Heart right ventricle (tissue), 16 donors: Measurements from ENCODE around the gene COQ8A. TPM values are rescaled to one million over a fixed set of nuclear protein-coding genes. Genes with fewer than 3 reads are reported as not detected.

Experiments used
- ATAC-seq, 8 donors: fragments of 200-7000 bp; cut with Tn5 transposase; one replicate each; pipeline ENCODE4 v1.9.1; 2020; ENCODE audit warnings: mild to moderate bottlenecking in 8 of 8, moderate library complexity in 8 of 8, moderate number of reproducible peaks in 1 of 8
- DNase-seq, 2 donors: peaks; one replicate each; pipeline ENCODE4 v3.0.0-alpha.2; 2020
- H3K27ac ChIP-seq, 10 donors: fragments of 200-600 bp; sonication (generic) in 2 of 10; one replicate each; pipeline versions ENCODE4 v1.5.0 to v1.8.0; 2020 to 2022; ENCODE audit warnings: mild to moderate bottlenecking in 3 of 10
- H3K27me3 ChIP-seq, 7 donors: fragments of 200-600 bp; one replicate each; pipeline ENCODE4 v1.8.0; 2021 to 2022; ENCODE audit warnings: mild to moderate bottlenecking in 2 of 7
- H3K36me3 ChIP-seq, 9 donors: fragments of 200-600 bp; sonication (generic) in 1 of 9; one replicate each; pipeline versions ENCODE4 v1.5.0 to v1.8.0; 2020 to 2022; ENCODE audit warnings: mild to moderate bottlenecking in 2 of 9
- H3K4me1 ChIP-seq, 9 donors: fragments of 200-600 bp; sonication (generic) in 1 of 9; one replicate each; pipeline versions ENCODE4 v1.5.0 to v1.8.0; 2020 to 2022; ENCODE audit warnings: mild to moderate bottlenecking in 4 of 9
- H3K4me3 ChIP-seq, 10 donors: fragments of 200-600 bp; sonication (generic) in 2 of 10; one replicate each; pipeline versions ENCODE4 v1.5.0 to v1.8.0; 2020 to 2022; ENCODE audit warnings: mild to moderate bottlenecking in 7 of 10, moderate library complexity in 2 of 10
- H3K9me3 ChIP-seq, 11 donors: fragments of 200-600 bp in 10 of 11; sonication (generic) in 2 of 11; one replicate each; pipeline versions ENCODE4 v1.5.0 to v1.8.0; 2013 to 2022; ENCODE audit warnings: mild to moderate bottlenecking in 2 of 11, control low read depth in 1 of 11, moderate library complexity in 1 of 11
- WGBS, 2 donors: extraction: QIAGEN DNeasy Blood & Tissue Kit; methylation state at CpG; one replicate each; pipeline ENCODE4 v1.1.7; 2013; ENCODE audit warnings: inconsistent platforms in 1 of 2; 5-methylcytosine and 5-hydroxymethylcytosine counted together
- intact Hi-C, 10 donors: fragments of 100-400 bp; cut with DNase I; formaldehyde crosslinking; loops; one replicate each; pipeline versions ENCODE4 v1.11.1 to v1.14.2; 2022
- long read RNA-seq, 3 donors: library from polyadenylated mRNA; unstranded; transcript quantifications; one replicate each; pipeline ENCODE4 v2.0.0, GENCODE V29; 2020 to 2021
- polyA plus RNA-seq, 2 donors: library from polyadenylated mRNA; stranded (reverse); fragments of 200-250 nt; gene quantifications; one replicate each; pipeline ENCODE4 v1.2.3, GENCODE V29; 2013
- total RNA-seq, 10 donors: library from RNA; stranded (reverse); fragmentation: NEBNext Ultra II Directional in 3 of 10; extraction: Animal tissue kit (Norgen Biotek cat#: 25700) in 3 of 10; gene quantifications; one replicate each; pipeline versions ENCODE4 v1.2.1 to v1.2.4, GENCODE V29; 2021 to 2023
- TF ChIP-seq, protein P1 (sequence below), 9 donors: fragments of 200-600 bp; sonication (generic) in 2 of 9; IDR thresholded peaks; one replicate each; pipeline versions ENCODE4 v1.5.0 to v1.8.0; 2021 to 2022; ENCODE audit warnings: antibody characterized with exemption in 9 of 9, mild to moderate bottlenecking in 5 of 9, moderate library complexity in 1 of 9
- donor health status: Arrhythmogenic right ventricular cardiomyopathy.
- donor health status: ischemic (EF 13 %, LVEDD 7.1; RV severe dilation, severe dysfunction).
- donor health status: healthy with polysubstance abuse.
- donor health status: DM: no; HTN: yes; CAD: no.
- donor health status: DM: no; HTN: no; CAD: no.
- donor health status: ischemic (EF 25% LVEDD 6.9; RV normal size, moderate dysfunction).
- donor health status: ischemic (EF 25% LVEDD 5.7; RV mildly dilated, moderate dysfunction).
- donor health status: healthy.
- donor health status: DM: yes; HTN: yes; CAD: no.
- donor health status: Ischemic cardiomyopathy.
- donor health status: ischemic (EF 35%, LVEDD 5.7; RV mildly dilated, moderate dysfunction).
- donor health status: nonischemic (EF 11% LVEDD 7.7; RV severe dilation, severe dysfunction).
- donor health status: DM: yes; HTN: yes; CAD: no.
- donor health status: PGD.
- donor health status: ischemic (EF 29% LVEDD 5.4; RV normal size, mild dysfunction).
- donor health status: nonischemic (EF 23%, LVEDD 6.1; RV moderate dilation, normal function).

COQ8A gene
- 100 to 1,000 TPM; 167 to 495 (median 266) TPM for total RNA-seq
- polyA plus RNA-seq, result 100 to 1,000 TPM; 136 to 242 TPM
- long read RNA-seq, donor 1, transcript COQ8A-201 (15 exons, 2,872 nt), result major isoform, 951 of 1,374 reads
- long read RNA-seq, donor 1, transcript COQ8A-207 (11 exons, 2,141 nt), result minor isoform, 8 of 1,374 reads
- long read RNA-seq, donor 1, partial matches to known transcripts, result 322 of 1,374 reads
- long read RNA-seq, donor 1, other reads (novel, unspliced or antisense), result 93 of 1,374 reads
- long read RNA-seq, donor 2, transcript COQ8A-201 (15 exons, 2,872 nt), result major isoform, 669 of 1,039 reads
- long read RNA-seq, donor 2, partial matches to known transcripts, result 278 of 1,039 reads
- long read RNA-seq, donor 2, other reads (novel, unspliced or antisense), result 86 of 1,039 reads
- long read RNA-seq, donor 3, transcript COQ8A-207 (11 exons, 2,141 nt), result minor isoform, 22 of 1,792 reads
- long read RNA-seq, donor 3, transcript COQ8A-201 (15 exons, 2,872 nt), result major isoform, 1,186 of 1,792 reads
- long read RNA-seq, donor 3, partial matches to known transcripts, result 462 of 1,792 reads
- long read RNA-seq, donor 3, other reads (novel, unspliced or antisense), result 122 of 1,792 reads

DNA sequence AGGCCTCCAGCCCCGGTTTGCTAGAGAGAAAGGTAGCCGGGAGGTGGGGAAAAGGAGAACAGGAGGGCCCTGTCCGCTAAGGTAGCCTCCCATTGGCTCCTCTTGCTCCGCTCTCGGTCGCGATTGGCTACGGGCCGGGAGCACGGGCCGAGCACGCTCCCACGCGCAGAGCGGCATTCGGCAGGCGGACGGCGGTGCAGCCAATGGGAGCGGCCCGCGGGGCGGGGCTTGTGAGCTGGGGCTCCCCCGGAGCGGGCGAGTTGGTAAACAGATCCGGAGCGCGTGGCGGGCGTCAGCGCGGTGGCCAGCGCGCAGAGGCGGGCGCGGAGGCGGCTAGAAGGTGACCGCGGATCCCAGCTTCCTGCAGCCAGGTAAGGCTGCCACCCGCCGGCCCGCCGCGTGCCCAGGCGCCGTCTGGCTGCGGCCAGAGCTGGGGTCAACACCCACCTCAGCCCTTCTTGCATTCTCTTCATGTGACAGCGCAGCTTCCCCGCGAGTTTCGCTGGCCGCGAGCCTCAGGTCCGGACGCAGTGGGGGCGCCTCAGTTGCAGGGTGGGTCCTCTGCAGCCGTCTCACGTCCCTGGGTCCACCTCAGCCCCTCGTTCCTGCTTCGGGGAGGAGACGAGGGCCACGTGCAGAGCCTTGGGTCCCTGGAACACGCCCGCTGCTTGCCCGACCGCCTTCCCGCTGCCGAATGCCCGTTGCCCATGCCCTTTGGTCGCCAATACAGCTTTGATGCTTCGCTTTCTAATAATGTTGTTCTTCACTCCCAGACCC, at the start of gene COQ8A:
Gene COQ8A, plus strand, starts transcription at position 266 of the 777 bp plus-strand sequence. CDS start 21,092 bp downstream, outside the sequence.
- no peaks in the 10 kb centered on the region for H3K36me3 ChIP-seq
- TF ChIP-seq, protein P1, sequence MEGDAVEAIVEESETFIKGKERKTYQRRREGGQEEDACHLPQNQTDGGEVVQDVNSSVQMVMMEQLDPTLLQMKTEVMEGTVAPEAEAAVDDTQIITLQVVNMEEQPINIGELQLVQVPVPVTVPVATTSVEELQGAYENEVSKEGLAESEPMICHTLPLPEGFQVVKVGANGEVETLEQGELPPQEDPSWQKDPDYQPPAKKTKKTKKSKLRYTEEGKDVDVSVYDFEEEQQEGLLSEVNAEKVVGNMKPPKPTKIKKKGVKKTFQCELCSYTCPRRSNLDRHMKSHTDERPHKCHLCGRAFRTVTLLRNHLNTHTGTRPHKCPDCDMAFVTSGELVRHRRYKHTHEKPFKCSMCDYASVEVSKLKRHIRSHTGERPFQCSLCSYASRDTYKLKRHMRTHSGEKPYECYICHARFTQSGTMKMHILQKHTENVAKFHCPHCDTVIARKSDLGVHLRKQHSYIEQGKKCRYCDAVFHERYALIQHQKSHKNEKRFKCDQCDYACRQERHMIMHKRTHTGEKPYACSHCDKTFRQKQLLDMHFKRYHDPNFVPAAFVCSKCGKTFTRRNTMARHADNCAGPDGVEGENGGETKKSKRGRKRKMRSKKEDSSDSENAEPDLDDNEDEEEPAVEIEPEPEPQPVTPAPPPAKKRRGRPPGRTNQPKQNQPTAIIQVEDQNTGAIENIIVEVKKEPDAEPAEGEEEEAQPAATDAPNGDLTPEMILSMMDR (IDR thresholded peaks at IDR 0.05), result peak in 2 of 9 donors; percentile 6 to 7
- WGBS, 2 donors, result 0 to 1% methylated on average over 73 of the region's 73 CpGs
- intact Hi-C loops, result loop anchor here in 4 of 10 donors (1.0 to 5.0 kb wide), 4 partner anchors 20 to 52 kb away; no protein-coding TSS in a partner anchor
- DNase-seq (peak; percentile 99 to 100), ATAC-seq (peak; percentile 96 to 98 (median 96))
- peak within 1 kb of the TSS; percentile 64 to 96 (median 76) for H3K4me3 ChIP-seq
- peak within 1 kb of the TSS; percentile 91 to 99 (median 96) for H3K27ac ChIP-seq
- peaks cover 0 to 6% (median 1%) of the 10 kb centered on the region in 11 donors for H3K9me3 ChIP-seq
- H3K27me3 ChIP-seq, result no peaks in the 10 kb centered on the region
- H3K4me1 ChIP-seq, result peaks cover 12 to 69% (median 56%) of the 10 kb centered on the region in 9 donors

GRCh38 chr1:226890331-226891108, 49.6 kb upstream of the COQ8A start:
- peaks cover 0 to 38% (median 26%) of the 10 kb centered on the region in 9 donors for H3K4me1 ChIP-seq
- TF ChIP-seq, protein P1 (IDR thresholded peaks at IDR 0.05), result no peak
- no peak overlapping the region for H3K4me3 ChIP-seq
- no peaks in the 10 kb centered on the region for H3K9me3 ChIP-seq
- DNase-seq (no peak), ATAC-seq (no peak)
- 88 to 91% methylated on average over 22 of the region's 22 CpGs for WGBS, 2 donors
- H3K27me3 ChIP-seq, result no peaks in the 10 kb centered on the region
- intact Hi-C loops, result no loop called here
- H3K36me3 ChIP-seq, result peaks cover 0 to 89% (median 17%) of the 10 kb centered on the region in 9 donors
- no peak overlapping the region for H3K27ac ChIP-seq

GRCh38 chr1:226891346-226891745, 48.7 kb upstream of the COQ8A start:
- TF ChIP-seq, protein P1 (IDR thresholded peaks at IDR 0.05), result no peak
- Histone ChIP-seq H3K27me3 (no peaks in the 10 kb centered on the region), H3K36me3 (peaks cover 0 to 91% (median 24%) of the 10 kb centered on the region in 9 donors), H3K27ac (peak overlapping the region in 7 of 10 donors; percentile 8 to 68 (median 46)), H3K9me3 (no peaks in the 10 kb centered on the region), H3K4me3 (no peak overlapping the region), H3K4me1 (peaks cover 0 to 29% (median 17%) of the 10 kb centered on the region in 9 donors)
- intact Hi-C loops, result no loop called here
- ATAC-seq (no peak), DNase-seq (no peak)
- 95% methylated on average over 11 of the region's 11 CpGs for WGBS, 2 donors
